Skeletal muscle satellite cell (primary cell): ENCODE results near the gene PANX2.

Experiments
- H3K27me3 ChIP-seq: 2 replicates; pipeline ENCODE4 v1.7.0; 2013; ENCODE audit warnings: low read length; ENCODE audit not compliant: control insufficient read depth, insufficient read depth
- H3K36me3 ChIP-seq: 2 replicates; pipeline ENCODE4 v1.7.0; 2013; ENCODE audit warnings: mild to moderate bottlenecking, control low read depth, low read length; ENCODE audit not compliant: insufficient read depth
- H3K4me1 ChIP-seq: 2 replicates; pipeline ENCODE4 v1.7.0; 2013; ENCODE audit warnings: low read length; ENCODE audit not compliant: control insufficient read depth, insufficient read depth
- H3K4me2 ChIP-seq: 2 replicates; pipeline ENCODE4 v1.7.0; 2013; ENCODE audit warnings: mild to moderate bottlenecking, low read length
- H3K4me3 ChIP-seq: 2 replicates; pipeline ENCODE4 v1.7.0; 2013; ENCODE audit warnings: low read length
- H3K9ac ChIP-seq: 2 replicates; pipeline ENCODE4 v1.7.0; 2013; ENCODE audit warnings: mild to moderate bottlenecking, low read depth, low read length, moderate library complexity
- H3K9me3 ChIP-seq: replicated peaks from 2 replicates; pipeline ENCODE4 v1.7.0; 2013; ENCODE audit warnings: mild to moderate bottlenecking, control low read depth, low read length

PANX2 gene

GRCh38 chr22:50208430-50208938 is 38.0 kb downstream of the PANX2 start:
- Histone ChIP-seq H3K36me3 (peaks cover 47% of the 10 kb centered on the region), H3K27me3 (no peaks in the 10 kb centered on the region), H3K9ac (no peak overlapping the region), H3K4me2 (no peak overlapping the region), H3K4me3 (no peak overlapping the region), H3K4me1 (peaks cover 14% of the 10 kb centered on the region), H3K9me3 (no peaks in the 10 kb centered on the region)

DNA sequence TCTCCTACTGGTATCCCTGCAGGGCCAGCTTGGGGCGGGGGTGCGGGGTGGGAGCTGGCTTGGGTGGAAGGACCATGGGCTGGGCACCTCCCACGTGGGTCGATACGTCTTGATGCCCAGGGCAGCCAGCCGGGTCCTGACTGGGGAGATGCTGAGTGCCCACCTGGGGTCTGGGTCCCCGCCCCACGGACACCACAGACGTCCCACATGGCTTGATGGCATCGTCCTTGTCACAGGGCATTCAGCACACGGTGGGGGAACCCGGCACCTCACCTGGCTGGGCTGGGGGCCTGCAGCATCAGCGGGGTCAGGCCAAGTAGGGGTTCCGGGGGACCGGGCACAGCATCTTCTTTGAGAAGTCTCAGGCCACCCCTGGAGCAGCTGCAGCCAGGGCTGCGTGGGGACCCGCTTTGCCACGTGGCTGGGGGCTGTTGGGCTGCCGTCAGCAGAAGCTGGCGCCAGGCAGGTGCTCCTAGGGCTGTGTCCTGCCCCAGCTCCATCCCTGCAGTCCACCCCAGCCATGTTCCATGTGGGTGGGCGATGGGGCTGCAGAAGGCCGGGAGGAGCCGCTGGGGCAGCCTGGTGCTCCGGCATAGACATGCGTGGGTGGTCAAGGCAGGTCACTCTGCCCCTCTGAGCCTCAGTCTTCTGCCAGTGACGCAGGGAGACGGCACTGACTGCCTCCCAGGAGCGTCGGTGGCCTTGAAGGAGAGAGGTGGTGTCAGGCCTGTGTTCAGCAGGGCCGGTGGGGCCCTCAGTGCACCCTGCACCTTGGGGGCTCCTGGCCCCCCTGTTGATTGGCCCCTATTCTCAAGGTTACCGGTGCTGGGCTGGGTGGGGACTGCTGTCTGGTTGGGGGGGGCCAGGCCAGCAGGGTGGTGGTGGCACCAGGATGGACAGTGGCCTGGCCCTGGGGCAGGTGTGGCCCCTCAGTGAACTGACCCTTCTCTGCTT is 38.7 kb downstream of the PANX2 start:
- Histone ChIP-seq H3K9me3 (no peaks in the 10 kb centered on the region), H3K4me3 (no peak overlapping the region), H3K4me1 (peaks cover 14% of the 10 kb centered on the region), H3K27me3 (no peaks in the 10 kb centered on the region), H3K4me2 (no peak overlapping the region), H3K36me3 (peaks cover 42% of the 10 kb centered on the region), H3K9ac (no peak overlapping the region)

DNA sequence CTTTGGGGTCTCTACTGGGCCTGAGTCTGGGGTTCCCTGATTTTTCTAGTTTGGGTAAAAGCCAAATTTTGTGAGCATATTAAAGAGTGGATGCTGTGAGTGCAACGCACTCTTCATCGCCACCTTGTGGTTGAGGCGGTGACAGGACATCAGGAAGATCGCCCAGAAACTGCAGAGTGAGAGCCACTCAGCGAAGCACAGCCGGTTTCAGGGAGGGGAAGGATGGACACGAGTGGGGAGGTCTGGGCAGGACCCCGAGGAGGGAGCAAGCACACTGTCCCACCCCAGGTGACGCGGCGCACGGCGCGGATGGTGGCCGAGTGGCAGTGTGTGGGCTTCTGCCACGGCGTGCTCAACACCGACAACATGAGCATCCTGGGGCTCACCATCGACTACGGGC is 39.4 kb downstream of the PANX2 start:
- Histone ChIP-seq H3K9me3 (no peaks in the 10 kb centered on the region), H3K4me3 (no peak overlapping the region), H3K36me3 (peaks cover 45% of the 10 kb centered on the region), H3K4me2 (no peak overlapping the region), H3K27me3 (no peaks in the 10 kb centered on the region), H3K4me1 (peaks cover 14% of the 10 kb centered on the region), H3K9ac (no peak overlapping the region)

DNA sequence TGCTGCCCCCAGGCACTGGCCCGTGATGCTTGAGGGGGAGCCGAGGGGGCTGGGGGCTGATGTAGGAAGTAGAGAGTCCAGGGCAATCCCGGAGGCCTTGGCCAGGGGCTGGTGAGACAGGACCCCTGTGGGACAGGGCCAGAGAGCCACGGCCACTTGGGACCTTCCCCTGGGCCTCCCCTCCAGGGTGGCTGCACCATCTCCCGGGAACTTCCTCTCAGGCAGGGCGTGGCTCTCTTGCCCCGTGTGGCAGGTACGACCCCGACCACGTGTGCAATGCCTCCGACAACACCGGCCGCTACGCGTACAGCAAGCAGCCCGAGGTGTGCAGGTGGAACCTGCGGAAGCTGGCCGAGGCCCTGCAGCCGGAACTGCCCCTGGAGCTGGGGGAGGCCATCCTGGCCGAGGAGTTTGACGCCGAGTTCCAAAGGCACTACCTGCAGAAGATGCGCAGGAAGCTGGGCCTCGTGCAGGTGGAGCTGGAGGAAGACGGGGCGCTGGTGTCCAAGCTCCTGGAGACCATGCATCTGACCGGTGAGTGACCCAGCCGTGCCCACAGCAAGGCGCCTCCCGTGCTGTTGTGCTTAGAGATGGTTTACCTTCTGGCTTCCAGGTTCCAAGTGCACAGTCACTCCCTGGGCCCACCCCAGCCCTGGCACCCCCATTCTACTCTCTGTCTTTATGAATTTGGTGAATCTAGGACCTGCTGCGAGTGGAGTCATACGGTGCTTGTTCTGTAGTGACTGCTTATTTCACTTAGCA is 40.0 kb downstream of the PANX2 start:
- no peaks in the 10 kb centered on the region for H3K9me3 ChIP-seq
- H3K4me3 ChIP-seq = no peak overlapping the region
- peaks cover 50% of the 10 kb centered on the region for H3K36me3 ChIP-seq
- H3K4me2 ChIP-seq = no peak overlapping the region
- H3K9ac ChIP-seq = no peak overlapping the region
- peaks cover 14% of the 10 kb centered on the region for H3K4me1 ChIP-seq
- no peaks in the 10 kb centered on the region for H3K27me3 ChIP-seq

GRCh38 chr22:50211147-50211546 is 40.6 kb downstream of the PANX2 start:
- peaks cover 50% of the 10 kb centered on the region for H3K36me3 ChIP-seq
- no peaks in the 10 kb centered on the region for H3K27me3 ChIP-seq
- peaks cover 13% of the 10 kb centered on the region for H3K4me1 ChIP-seq
- no peak overlapping the region for H3K4me2 ChIP-seq
- H3K9me3 ChIP-seq = no peaks in the 10 kb centered on the region
- no peak overlapping the region for H3K9ac ChIP-seq
- H3K4me3 ChIP-seq = no peak overlapping the region

DNA sequence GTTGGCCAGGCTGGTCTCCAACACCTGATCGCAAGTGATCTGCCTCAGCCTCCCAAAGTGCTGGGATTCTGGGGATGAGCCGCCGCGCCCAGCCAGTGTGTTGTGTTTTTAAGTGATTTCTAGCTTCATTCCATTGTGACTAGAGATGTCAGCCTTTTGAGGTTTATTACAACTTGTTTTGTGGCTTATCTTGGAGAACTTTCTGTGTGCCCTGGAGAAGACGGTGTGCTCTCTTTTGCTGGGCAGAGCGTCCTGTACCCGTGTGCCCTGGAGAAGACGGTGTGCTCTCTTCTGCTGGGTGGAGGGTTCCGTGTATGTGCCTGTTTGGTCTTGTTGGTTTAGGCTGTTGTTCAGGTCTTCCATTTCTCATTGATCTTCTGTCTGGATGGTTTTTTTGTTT is 42.7 kb downstream of the PANX2 start:
- H3K4me1 ChIP-seq = no peaks in the 10 kb centered on the region
- no peak overlapping the region for H3K9ac ChIP-seq
- no peaks in the 10 kb centered on the region for H3K9me3 ChIP-seq
- no peaks in the 10 kb centered on the region for H3K27me3 ChIP-seq
- no peak overlapping the region for H3K4me3 ChIP-seq
- no peak overlapping the region for H3K4me2 ChIP-seq
- peaks cover 63% of the 10 kb centered on the region for H3K36me3 ChIP-seq

- no peaks in the 10 kb centered on the region for H3K9me3 ChIP-seq
- H3K27me3 ChIP-seq = no peaks in the 10 kb centered on the region
- peaks cover 3% of the 10 kb centered on the region for H3K4me1 ChIP-seq
- H3K9ac ChIP-seq = no peak overlapping the region
- H3K4me2 ChIP-seq = no peak overlapping the region
- peaks cover 78% of the 10 kb centered on the region for H3K36me3 ChIP-seq
- H3K4me3 ChIP-seq = no peak overlapping the region
Measured at GRCh38 chr22:50215297-50216054, 44.9 kb downstream of the PANX2 start.

- no peak overlapping the region for H3K4me3 ChIP-seq
Measured at GRCh38 chr22:50216055-50216683, 45.6 kb downstream of the PANX2 start.

DNA sequence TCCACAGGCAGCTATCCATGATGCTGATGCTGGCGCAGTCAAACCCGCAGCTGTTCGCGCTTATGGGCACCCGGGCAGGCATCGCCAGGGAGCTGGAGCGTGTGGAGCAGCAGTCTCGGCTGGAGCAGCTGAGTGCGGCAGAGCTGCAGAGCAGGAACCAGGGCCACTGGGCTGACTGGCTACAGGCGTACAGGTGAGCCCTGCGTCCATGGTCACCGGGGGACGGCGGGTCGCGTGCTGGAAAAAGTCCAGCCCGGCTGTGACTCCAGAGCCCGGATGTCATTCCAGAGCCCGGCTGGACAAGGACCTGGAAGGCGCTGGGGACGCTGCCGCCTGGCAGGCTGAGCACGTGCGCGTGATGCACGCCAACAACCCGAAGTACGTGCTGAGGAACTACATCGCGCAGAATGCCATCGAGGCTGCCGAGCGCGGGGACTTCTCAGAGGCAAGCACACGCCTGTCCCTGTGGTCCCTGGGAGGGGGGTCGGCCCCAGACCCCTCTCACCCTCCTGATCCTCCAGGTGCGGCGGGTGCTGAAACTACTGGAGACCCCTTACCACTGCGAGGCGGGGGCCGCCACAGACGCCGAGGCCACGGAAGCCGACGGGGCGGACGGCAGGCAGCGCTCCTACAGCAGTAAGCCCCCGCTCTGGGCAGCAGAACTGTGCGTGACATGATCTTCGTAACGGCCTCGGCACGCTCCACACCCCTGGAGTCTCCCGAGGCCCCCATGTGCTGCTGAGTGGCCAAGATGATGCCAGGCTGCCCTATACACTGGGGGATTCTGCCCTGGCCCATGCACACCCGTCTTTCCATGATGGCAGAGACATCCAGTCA is 46.4 kb downstream of the PANX2 start:
- Histone ChIP-seq H3K4me3 (no peak overlapping the region), H3K27me3 (no peaks in the 10 kb centered on the region), H3K4me1 (peaks cover 3% of the 10 kb centered on the region), H3K4me2 (no peak overlapping the region), H3K36me3 (peaks cover 81% of the 10 kb centered on the region), H3K9me3 (no peaks in the 10 kb centered on the region), H3K9ac (no peak overlapping the region)

More at GRCh38 chr22:50216055-50216683, 45.6 kb downstream of the PANX2 start:
- Histone ChIP-seq H3K27me3 (no peaks in the 10 kb centered on the region), H3K9me3 (no peaks in the 10 kb centered on the region), H3K4me1 (peaks cover 3% of the 10 kb centered on the region), H3K9ac (no peak overlapping the region), H3K36me3 (peaks cover 78% of the 10 kb centered on the region), H3K4me2 (no peak overlapping the region)

- H3K36me3 ChIP-seq = peaks cover 81% of the 10 kb centered on the region
- no peak overlapping the region for H3K4me2 ChIP-seq
- no peaks in the 10 kb centered on the region for H3K9me3 ChIP-seq
- peaks cover 3% of the 10 kb centered on the region for H3K4me1 ChIP-seq
- H3K27me3 ChIP-seq = no peaks in the 10 kb centered on the region
- no peak overlapping the region for H3K9ac ChIP-seq
- no peak overlapping the region for H3K4me3 ChIP-seq
Measured at GRCh38 chr22:50217543-50218152, 47.1 kb downstream of the PANX2 start.
